Coronary artery (tissue), 2 donors: ENCODE measurements around the gene ISLR2.

Source experiments
- DNase-seq: peaks from one replicate; pipeline ENCODE4 v3.0.0-alpha.2; 2017; ENCODE audit warnings: low spot score
- H3K27ac ChIP-seq, 2 donors: fragments of 200-600 bp; sonication (generic); one replicate each; pipeline ENCODE4 v1.5.1; 2016 to 2019
- H3K4me3 ChIP-seq: fragments of 200-600 bp; sonication (generic); 2 replicates; pipeline ENCODE4 v1.5.1; 2016; ENCODE audit warnings: mild to moderate bottlenecking, moderate library complexity
- CTCF ChIP-seq: fragments of 200-600 bp; sonication (generic); IDR thresholded peaks from one replicate; pipeline ENCODE4 v1.5.1; 2019; ENCODE audit warnings: antibody characterized with exemption

ISLR2 gene

DNA sequence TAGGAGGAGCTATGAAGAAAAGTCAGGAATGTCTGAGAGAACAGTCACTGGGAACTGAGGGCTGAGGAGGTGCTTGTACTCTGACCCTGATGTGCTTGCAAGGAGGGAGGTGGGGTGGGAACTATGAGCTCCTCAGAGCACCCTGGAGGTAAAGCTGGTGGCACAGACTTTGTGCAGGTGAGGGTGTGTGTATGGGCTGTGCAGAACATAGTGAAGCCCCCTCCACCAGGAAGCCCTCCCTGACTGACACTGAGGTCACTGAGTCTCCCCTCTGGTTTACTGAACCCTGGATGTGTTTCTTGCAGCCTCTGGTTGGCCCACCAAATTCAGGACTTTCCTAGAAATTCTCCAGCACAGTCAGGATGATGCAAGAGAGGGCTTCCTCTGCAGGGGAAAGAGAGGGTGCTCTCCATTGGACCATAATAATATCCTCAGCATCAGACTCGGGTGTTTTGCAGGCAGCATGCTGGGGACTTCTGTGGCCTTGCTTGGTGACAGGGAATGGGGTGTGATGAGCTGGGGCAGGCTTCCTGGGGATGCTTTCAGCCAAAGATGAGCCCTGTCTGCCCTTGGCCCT, 41.7 kb downstream of the ISLR2 start:
- H3K27ac ChIP-seq: peak overlapping the region; percentile 83 to 94
- TF ChIP-seq CTCF: no peak
- peak; percentile 52 for DNase-seq
- peak overlapping the region; percentile 66 for H3K4me3 ChIP-seq

DNA sequence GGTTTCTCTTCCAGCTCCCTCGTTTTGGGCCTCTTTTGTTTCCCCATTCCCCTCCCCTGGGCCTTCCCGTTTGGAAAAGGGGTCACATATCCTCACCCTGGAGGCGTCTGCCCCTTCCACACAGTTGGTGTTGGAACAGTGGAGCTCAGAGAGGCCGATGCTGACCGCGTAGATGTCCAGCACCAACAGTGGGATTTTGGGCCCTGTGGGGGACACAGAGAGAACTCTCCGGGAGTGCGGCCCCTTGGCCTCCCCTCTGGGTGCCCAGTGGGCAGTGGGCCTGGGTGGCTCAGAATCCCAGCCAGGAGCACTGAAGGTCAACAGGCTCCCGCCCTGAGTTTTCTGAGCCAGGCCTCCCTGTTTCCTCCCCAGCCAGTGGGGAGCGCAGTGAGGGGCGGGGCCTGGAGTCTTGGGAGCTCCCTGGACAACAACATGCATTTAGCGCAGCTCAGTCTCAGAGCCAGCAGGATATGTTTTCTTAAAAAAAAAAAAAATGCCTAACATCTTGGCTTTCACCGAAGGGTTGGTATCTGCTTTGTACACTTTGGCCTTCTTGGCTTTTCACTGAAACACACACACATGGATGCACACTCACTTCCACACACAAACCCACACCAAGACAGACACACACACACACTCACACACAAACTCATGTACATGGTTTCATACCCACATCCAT, 42.5 kb downstream of the ISLR2 start:
- DNase-seq: peak; percentile 87
- peak overlapping the region; percentile 66 for H3K4me3 ChIP-seq
- H3K27ac ChIP-seq: peak overlapping the region; percentile 83 to 94
- TF ChIP-seq CTCF: no peak

DNA sequence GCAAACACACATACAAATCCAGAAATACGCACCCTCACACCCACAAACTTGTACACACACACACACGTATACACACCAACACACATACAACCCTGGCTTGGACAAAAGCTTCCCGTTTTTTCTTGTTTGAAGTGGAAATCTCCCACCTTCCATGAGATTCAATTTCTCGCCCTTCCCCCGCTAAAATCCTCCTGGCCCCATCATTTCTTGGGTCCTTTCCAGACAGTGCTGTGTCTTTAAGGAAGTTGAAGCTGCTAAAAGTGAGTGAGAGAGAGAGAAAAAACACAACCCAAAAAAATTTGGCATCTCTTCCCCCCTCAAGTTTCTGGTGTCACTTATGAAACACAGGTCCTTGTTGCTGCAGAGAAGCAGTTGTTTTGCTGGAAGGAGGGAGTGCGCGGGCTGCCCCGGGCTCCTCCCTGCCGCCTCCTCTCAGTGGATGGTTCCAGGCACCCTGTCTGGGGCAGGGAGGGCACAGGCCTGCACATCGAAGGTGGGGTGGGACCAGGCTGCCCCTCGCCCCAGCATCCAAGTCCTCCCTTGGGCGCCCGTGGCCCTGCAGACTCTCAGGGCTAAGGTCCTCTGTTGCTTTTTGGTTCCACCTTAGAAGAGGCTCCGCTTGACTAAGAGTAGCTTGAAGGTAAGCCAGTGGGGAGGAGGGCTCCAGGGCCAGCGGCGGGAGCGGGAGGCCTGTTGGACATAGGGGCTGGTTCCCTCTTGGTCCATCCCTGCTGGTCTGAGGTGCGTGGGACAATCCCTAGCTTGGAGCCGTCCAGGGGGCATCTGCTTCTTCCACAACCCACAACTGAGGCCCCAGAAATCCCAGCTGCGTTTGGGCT, 43.2 kb downstream of the ISLR2 start, which contains the start of gene ISLR:
TSS of gene ISLR (plus strand) at position 331 of the 839 bp plus-strand sequence. CDS start 1,149 bp downstream, outside the sequence.
- peak within 1 kb of the TSS; percentile 66 for H3K4me3 ChIP-seq

GRCh38 chr15:74174219-74174957, 44.0 kb downstream of the ISLR2 start:
- Histone ChIP-seq H3K4me3 (peak overlapping the region; percentile 66), H3K27ac (peak overlapping the region; percentile 83 to 94)
- TF ChIP-seq CTCF: no peak
- DNase-seq: peak; percentile 76

More for the DNA sequence above, 43.2 kb downstream of the ISLR2 start, which contains the start of gene ISLR:
- TF ChIP-seq CTCF: no peak
- H3K27ac ChIP-seq: peak within 1 kb of the TSS; percentile 83 to 94
- DNase-seq: peak; percentile 79

DNA sequence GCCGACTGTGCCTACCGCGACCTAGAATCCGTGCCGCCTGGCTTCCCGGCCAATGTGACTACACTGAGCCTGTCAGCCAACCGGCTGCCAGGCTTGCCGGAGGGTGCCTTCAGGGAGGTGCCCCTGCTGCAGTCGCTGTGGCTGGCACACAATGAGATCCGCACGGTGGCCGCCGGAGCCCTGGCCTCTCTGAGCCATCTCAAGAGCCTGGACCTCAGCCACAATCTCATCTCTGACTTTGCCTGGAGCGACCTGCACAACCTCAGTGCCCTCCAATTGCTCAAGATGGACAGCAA, 44.5 kb downstream of the ISLR2 start:
- TF ChIP-seq CTCF: no peak
- Histone ChIP-seq H3K4me3 (peak overlapping the region; percentile 66), H3K27ac (peak overlapping the region; percentile 83 to 94)
- DNase-seq: no peak

GRCh38 chr15:74175271-74176191, 45.1 kb downstream of the ISLR2 start:
- peak; percentile 72 for DNase-seq

More at GRCh38 chr15:74175271-74176191, 45.1 kb downstream of the ISLR2 start:
- TF ChIP-seq CTCF: no peak
- peak overlapping the region; percentile 66 for H3K4me3 ChIP-seq
- peak overlapping the region; percentile 83 to 94 for H3K27ac ChIP-seq
